Measurements from ENCODE around the gene PIP4P1. TPM values are rescaled to one million over a fixed set of nuclear protein-coding genes. Genes with fewer than 3 reads are reported as not detected.

Gene PIP4P1
- total and polyA plus RNA-seq, 9 of the 15 experiments (the other 6 are each of a cell fraction or from before 2014, with no cell fraction given), result 5.3 to 20.9 (median 10.7) TPM

GRCh38 chr14:20492486-20492885, 31.3 kb upstream of the PIP4P1 start (continued):
- TF ChIP-seq ZNF445 (CRISPR knock-in tag; IDR thresholded peaks at IDR 0.05; ENCODE audit: low read depth) (no peak), CHCHD3 (CRISPR knock-in tag; IDR thresholded peaks at IDR 0.05) (no peak), BRD4 (IDR thresholded peaks at IDR 0.05) (no peak), ELF1 (tag; IDR thresholded peaks at IDR 0.05) (no peak), PPARD (CRISPR knock-in tag; IDR thresholded peaks at IDR 0.05) (no peak), ZNF431 (CRISPR knock-in tag; IDR thresholded peaks at IDR 0.05) (no peak), HNRNPH1 (optimal IDR thresholded peaks at IDR 0.05; ENCODE audit: low read depth, low read length) (no peak)
- TF ChIP-seq, protein P1, sequence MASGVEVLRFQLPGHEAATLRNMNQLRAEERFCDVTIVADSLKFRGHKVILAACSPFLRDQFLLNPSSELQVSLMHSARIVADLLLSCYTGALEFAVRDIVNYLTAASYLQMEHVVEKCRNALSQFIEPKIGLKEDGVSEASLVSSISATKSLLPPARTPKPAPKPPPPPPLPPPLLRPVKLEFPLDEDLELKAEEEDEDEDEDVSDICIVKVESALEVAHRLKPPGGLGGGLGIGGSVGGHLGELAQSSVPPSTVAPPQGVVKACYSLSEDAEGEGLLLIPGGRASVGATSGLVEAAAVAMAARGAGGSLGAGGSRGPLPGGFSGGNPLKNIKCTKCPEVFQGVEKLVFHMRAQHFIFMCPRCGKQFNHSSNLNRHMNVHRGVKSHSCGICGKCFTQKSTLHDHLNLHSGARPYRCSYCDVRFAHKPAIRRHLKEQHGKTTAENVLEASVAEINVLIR (CRISPR knock-in tag; IDR thresholded peaks at IDR 0.05), result no peak

GRCh38 chr14:20490563-20490962, 29.3 kb upstream of the PIP4P1 start:
- WGBS (ENCODE audit: insufficient coverage, low coverage, missing lambda C conversion rate), result 4% methylated on average over 5 of the region's 6 CpGs
- H3K27me3 ChIP-seq (ENCODE audit: control insufficient read depth in 2 of 2, insufficient read depth in 2 of 2, low read length in 2 of 2), result no peaks in the 10 kb centered on the region
- H3K4me1 ChIP-seq (replicated peaks in 1 of 2; ENCODE audit: control insufficient read depth in 2 of 2, insufficient read depth in 2 of 2, low read length in 2 of 2), result peaks cover 14 to 38% of the 10 kb centered on the region in 2 experiments; a peak in 3 of 5 replicates
- TSS peak; percentile 57 for BruUV-seq (replicated peaks)
- H3K27ac ChIP-seq (ENCODE audit: extremely low read depth, low read depth, low read length), result peak overlapping the region; percentile 74
- no peaks in the 10 kb centered on the region for H3K79me2 ChIP-seq (ENCODE audit: control insufficient read depth, insufficient read depth, low read length)
- in situ Hi-C loops (cut with MboI) (no loop called here), intact Hi-C loops (cut with micrococcal nuclease) (loop anchor here (2.0 kb wide), 1 partner anchor 30 kb away; the partner anchor contains the start of gene PIP4P1)
- H3K4me3 ChIP-seq, result no peak overlapping the region
- H3K4me2 ChIP-seq (ENCODE audit: insufficient read depth, low read length), result peak overlapping the region; percentile 67
- DNase-seq (ENCODE audit: extremely low read depth in 1 of 4, low spot score in 3 of 4) (peak in 2 of 4 experiments; percentile 22 to 62), FAIRE-seq (peak; percentile 66), ATAC-seq (peak; percentile 80)
- H4K20me1 ChIP-seq (replicated peaks; ENCODE audit: control insufficient read depth, insufficient read depth, low read length), result no peaks in the 10 kb centered on the region
- H3K9me3 ChIP-seq (replicated peaks; ENCODE audit: control insufficient read depth, insufficient read depth, low read depth, low read length), result no peaks in the 10 kb centered on the region
- H3K9ac ChIP-seq (ENCODE audit: insufficient read depth in 1 of 2, low read depth in 2 of 2, low read length in 2 of 2), result peak overlapping the region; percentile 60 to 70; a peak in 2 of 4 replicates
- H3K36me3 ChIP-seq (ENCODE audit: control insufficient read depth, insufficient read depth, low read length), result no peaks in the 10 kb centered on the region
- POLR2A ChIA-PET, result interaction anchor here (0.6 to 1.1 kb wide), 2 partner anchors 148 to 242 kb away, joined by 3 read pairs; no protein-coding TSS in a partner anchor
- no peaks in the 10 kb centered on the region for H3K9me1 ChIP-seq (ENCODE audit: control insufficient read depth, insufficient read depth, low read length)
- peak overlapping the region; percentile 99 for H2AFZ ChIP-seq (ENCODE audit: low read depth, low read length)
- CTCF ChIA-PET (ENCODE audit: low intra/inter-chr PET ratio), result no interaction called here
- TF ChIP-seq GABPB1 (CRISPR knock-in tag; IDR thresholded peaks at IDR 0.05), result no peak
- no peak for TF ChIP-seq SP2 (IDR thresholded peaks at IDR 0.05; ENCODE audit: extremely low read depth, low read depth, low read length, poor library complexity, severe bottlenecking)
- TF ChIP-seq SMARCA4 (IDR thresholded peaks at IDR 0.05), result peak; percentile 15; the same call in 1 of the 2 replicates
- TF ChIP-seq PURB (CRISPR knock-in tag; IDR thresholded peaks at IDR 0.05; ENCODE audit: low read depth), result no peak
- TF ChIP-seq DMBX1 (CRISPR knock-in tag; IDR thresholded peaks at IDR 0.05; ENCODE audit: borderline replicate concordance), result 0 out of 2 replicates have a peak, but pooled peaks have one; percentile 12
- TF ChIP-seq, protein P2, sequence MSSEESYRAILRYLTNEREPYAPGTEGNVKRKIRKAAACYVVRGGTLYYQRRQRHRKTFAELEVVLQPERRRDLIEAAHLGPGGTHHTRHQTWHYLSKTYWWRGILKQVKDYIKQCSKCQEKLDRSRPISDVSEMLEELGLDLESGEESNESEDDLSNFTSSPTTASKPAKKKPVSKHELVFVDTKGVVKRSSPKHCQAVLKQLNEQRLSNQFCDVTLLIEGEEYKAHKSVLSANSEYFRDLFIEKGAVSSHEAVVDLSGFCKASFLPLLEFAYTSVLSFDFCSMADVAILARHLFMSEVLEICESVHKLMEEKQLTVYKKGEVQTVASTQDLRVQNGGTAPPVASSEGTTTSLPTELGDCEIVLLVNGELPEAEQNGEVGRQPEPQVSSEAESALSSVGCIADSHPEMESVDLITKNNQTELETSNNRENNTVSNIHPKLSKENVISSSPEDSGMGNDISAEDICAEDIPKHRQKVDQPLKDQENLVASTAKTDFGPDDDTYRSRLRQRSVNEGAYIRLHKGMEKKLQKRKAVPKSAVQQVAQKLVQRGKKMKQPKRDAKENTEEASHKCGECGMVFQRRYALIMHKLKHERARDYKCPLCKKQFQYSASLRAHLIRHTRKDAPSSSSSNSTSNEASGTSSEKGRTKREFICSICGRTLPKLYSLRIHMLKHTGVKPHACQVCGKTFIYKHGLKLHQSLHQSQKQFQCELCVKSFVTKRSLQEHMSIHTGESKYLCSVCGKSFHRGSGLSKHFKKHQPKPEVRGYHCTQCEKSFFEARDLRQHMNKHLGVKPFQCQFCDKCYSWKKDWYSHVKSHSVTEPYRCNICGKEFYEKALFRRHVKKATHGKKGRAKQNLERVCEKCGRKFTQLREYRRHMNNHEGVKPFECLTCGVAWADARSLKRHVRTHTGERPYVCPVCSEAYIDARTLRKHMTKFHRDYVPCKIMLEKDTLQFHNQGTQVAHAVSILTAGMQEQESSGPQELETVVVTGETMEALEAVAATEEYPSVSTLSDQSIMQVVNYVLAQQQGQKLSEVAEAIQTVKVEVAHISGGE (CRISPR knock-in tag; IDR thresholded peaks at IDR 0.05), result no peak
